CD4-positive, alpha-beta T cell treated with Interleukin-12 subunit alpha and Interleukin-12 subunit beta, for 1 hour (primary cell): ENCODE data around the gene FFAR1.

ENCODE experiments used
- DNase-seq: peaks from one replicate; pipeline ENCODE4 v3.0.0-alpha.2; 2020

Gene FFAR1

DNA sequence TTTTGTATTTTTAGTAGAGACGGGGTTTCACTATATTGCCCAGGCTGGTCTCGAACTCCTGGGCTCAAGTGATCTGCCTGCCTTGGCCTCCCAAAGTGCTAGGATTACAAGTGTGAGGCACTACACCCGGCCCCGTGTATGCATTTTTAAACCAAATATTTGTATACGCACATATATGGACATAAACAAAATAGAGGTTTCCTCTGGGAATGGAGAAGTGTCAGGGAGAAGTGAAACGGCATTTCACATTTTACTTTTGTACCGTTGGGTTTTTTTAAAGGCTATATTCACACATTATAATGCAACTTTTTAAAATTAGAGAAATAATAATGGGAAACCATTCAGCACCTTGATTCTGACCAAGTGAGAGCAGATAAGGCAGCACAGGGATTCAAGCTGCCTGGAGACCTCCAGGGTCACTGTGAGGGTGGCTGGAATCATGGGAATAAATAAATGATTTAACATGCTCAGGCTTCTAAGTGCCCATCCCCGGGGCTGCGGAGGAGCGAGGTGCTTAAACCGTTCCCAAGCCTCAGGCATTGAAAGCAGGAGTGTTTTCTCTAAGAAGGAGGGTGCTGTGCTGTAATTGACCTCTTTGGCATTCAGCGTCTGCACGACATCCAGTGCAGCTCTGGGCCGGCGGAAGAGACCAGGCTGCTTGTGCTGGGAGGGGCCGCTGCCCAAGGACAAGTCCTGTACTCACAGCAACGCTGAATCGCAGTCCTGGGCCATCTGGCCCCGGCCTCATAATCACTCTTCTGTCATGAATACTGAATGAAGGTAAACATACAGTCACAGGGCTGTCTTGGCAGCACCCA lies 47.9 kb downstream of the FFAR1 start:
- no peak for DNase-seq

DNA sequence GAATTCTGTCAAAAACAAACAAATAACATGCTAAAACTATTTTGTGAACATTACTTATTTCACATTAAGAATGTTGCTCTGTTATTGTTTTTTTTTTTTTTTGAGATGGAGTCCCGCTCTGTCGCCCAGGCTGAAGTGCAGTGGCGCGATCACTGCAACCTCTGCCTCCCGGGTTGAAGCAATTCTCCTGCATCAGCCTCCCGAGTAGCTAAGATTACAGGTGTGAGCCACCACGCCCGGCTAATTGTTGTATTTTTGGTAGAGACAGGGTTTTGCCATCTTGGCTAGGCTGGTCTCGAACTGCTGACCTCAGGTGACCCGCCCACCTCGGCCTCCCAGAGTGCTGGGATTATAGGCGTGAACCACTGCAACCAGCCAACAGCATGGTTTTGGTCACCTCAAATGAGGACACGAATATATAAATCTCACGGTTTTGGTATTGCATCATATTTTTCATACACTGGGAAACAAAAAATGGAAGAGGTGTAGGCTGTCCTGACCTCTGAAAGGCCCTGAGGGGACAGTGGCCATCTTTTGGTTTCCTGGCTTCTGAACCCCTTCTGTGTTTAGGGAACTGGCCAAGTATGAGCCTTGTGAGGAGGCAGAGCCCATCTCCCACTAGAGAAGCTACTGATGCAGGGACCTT lies 48.7 kb downstream of the FFAR1 start:
- no peak for DNase-seq

DNA sequence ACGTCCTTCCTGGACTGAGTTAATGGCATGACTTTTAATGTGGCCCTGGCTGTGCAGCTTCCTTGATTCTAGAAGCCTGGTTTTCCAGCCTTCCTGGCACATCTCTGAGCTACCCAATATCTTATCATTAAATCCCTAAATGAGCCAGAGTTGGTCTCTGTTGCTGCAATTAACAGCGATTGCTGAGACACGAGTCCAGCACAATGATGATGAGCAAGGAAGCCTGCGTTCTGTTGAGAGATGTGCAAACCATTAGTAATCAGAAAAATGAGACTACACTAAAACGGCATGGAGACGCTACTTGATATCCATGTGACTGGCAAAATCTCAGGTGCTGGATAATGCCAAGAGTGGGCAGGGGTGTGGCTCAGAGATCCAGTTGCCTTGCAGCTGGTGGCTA lies 49.4 kb downstream of the FFAR1 start:
- DNase-seq, result no peak
